H1 (cell line): Measurements from ENCODE around the gene JMJD7. TPM values are rescaled to one million over a fixed set of nuclear protein-coding genes. Genes with fewer than 3 reads are reported as not detected.

ENCODE experiments used
- ATF2 ChIP-seq: IDR thresholded peaks from 2 replicates; pipeline ENCODE4 v1.6.1; 2012; ENCODE audit warnings: low read length, inconsistent platforms
- EGR1 ChIP-seq: IDR thresholded peaks from 2 replicates; pipeline ENCODE4 v1.6.1; 2011; ENCODE audit warnings: low read depth, low read length, borderline replicate concordance
- RXRA ChIP-seq: IDR thresholded peaks from 2 replicates; pipeline ENCODE4 v1.6.1; 2011; ENCODE audit warnings: low read depth, mild to moderate bottlenecking, low read length, moderate library complexity; ENCODE audit not compliant: insufficient read depth
- SUZ12 ChIP-seq: fragments of 200-600 bp; sonication (generic); IDR thresholded peaks from 2 replicates; pipeline ENCODE4 v1.6.1; 2012; ENCODE audit warnings: mild to moderate bottlenecking, inconsistent platforms, low read length, moderate library complexity, mixed read lengths
- polyA plus RNA-seq, 7 experiments: library from polyadenylated mRNA; depleted of rRNA in 3 of 7; stranded (reverse) in 5 of 7; unstranded in 2 of 7; fragments of >200 nt in 5 of 7; fragments of 200-250 nt in 2 of 7; gene quantifications; 1 replicate in 5 of 7; 2 replicates in 1 of 7; 4 replicates in 1 of 7; pipeline versions ENCODE4 v1.2.1 to v1.2.3, GENCODE V29; 2011 to 2013; ENCODE audit warnings: missing spikeins in 2 of 7, mixed read lengths in 2 of 7
- total RNA-seq: library from RNA; stranded (reverse); fragmentation: NEBNext Ultra II Directional; extraction: Animal tissue kit (Norgen Biotek cat#: 25700); gene quantifications from 2 replicates; pipeline ENCODE4 v1.2.1, GENCODE V29; 2021

JMJD7 gene
- total and polyA plus RNA-seq, 2 of the 8 experiments (the other 6 are each of a cell fraction or from before 2014, with no cell fraction given): 15.0 to 20.0 TPM

- TF ChIP-seq RXRA (no peak), EGR1 (no peak), SUZ12 (no peak), ATF2 (no peak)
Observed at GRCh38 chr15:41801185-41801584, 26.7 kb upstream of the JMJD7 start (continued).
